ENCODE results near the gene RAB3GAP1.
A peak's percentile ranks its signal among the peaks of the same experiment; 100 is the strongest.
"Not testable (repeated sequence)": the region's sequence is repeated elsewhere in the genome, so short reads cannot be mapped to it uniquely, and the experiment has no call there.

Gene RAB3GAP1

DNA sequence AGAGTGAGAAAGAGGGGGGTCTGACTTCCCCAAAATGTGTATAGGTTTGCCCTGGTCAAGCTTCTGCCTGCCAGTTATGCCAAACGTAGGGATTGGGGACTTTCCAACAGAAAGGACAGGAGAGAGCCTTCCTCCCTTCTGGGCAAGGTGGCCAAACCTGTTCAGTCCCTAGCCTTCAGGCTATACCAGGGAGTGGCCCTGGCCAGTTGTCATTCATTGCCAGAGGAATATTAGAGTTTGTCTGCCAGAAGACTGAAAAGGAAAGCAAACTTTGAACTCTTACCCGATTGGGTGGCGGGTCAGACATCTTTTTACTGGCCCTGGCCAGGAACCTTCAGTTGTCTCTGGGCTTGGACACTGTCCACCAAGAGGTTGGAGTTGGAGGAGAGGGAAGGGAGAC, 22.1 kb downstream of the RAB3GAP1 start:
- FAIRE-seq (no peak), DNase-seq (ENCODE audit: insufficient read length, low spot score) (no peak)
- TF ChIP-seq, protein P1, sequence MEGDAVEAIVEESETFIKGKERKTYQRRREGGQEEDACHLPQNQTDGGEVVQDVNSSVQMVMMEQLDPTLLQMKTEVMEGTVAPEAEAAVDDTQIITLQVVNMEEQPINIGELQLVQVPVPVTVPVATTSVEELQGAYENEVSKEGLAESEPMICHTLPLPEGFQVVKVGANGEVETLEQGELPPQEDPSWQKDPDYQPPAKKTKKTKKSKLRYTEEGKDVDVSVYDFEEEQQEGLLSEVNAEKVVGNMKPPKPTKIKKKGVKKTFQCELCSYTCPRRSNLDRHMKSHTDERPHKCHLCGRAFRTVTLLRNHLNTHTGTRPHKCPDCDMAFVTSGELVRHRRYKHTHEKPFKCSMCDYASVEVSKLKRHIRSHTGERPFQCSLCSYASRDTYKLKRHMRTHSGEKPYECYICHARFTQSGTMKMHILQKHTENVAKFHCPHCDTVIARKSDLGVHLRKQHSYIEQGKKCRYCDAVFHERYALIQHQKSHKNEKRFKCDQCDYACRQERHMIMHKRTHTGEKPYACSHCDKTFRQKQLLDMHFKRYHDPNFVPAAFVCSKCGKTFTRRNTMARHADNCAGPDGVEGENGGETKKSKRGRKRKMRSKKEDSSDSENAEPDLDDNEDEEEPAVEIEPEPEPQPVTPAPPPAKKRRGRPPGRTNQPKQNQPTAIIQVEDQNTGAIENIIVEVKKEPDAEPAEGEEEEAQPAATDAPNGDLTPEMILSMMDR (IDR thresholded peaks at IDR 0.05; ENCODE audit: insufficient read depth, missing control alignments) = no peak

DNA sequence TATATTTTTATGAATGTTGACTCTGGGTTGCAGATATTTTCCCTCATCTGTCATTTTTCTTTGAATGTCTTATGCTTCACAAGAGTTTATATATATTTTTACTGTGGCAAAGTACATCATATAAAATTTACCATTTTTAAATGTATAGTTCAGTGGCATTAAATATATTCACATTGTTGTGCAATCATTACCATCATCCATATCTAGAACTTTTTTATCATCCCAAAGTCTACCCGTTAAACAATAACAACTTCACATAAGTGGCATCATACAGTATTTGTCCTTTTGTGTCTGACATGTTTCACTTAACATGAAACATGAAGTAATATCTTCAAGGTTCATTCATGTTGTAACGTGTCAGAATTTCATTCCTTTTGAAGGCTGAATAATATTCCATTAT, 24.5 kb downstream of the RAB3GAP1 start:
- no peak for DNase-seq (ENCODE audit: insufficient read length, low spot score)
- TF ChIP-seq, protein P1 (IDR thresholded peaks at IDR 0.05; ENCODE audit: insufficient read depth, missing control alignments) = no peak
- no peak for FAIRE-seq

DNA sequence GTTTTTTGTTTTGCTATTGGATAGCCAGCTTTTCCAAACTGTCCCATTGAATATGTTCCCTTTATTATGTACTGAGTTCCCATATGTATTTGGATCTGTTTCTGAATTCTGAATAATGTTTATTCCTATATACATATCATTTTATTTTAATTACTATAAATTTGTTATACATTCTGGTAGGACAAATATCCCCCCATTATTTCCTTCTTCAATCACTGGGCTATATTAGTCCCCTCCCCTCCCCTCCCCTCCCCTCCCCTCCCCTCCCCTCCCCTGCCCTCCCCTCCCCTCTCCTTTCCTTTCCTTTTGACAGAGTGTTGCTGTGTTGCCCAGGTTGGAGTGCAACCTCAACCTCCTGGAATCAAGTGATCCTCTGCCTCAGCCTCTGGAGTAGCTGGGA, 26.3 kb downstream of the RAB3GAP1 start:
- TF ChIP-seq, protein P1 (IDR thresholded peaks at IDR 0.05; ENCODE audit: insufficient read depth, missing control alignments) = no peak
- no peak for DNase-seq (ENCODE audit: insufficient read length, low spot score)
- FAIRE-seq = no peak

DNA sequence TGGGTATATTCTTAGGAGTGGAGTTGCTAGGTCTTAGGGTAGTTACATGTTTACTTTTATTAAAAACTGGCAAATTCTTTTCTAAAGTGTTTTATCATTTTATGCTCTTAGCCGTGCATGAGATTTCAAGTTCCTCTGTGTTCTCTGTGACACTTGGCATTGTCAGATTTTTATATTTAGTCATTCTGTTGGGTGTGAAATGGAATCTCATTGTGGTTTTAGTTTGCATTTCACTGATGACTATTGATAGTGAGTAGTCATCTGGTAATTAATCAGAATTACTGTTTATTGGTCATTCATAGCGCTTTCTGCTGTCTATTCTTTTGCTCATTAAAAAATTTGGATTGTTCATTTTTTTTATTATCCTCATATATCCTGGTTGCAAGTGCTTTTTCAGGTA, 34.1 kb downstream of the RAB3GAP1 start:
- DNase-seq (ENCODE audit: insufficient read length, low spot score) (no peak), FAIRE-seq (peak; percentile 21)
- TF ChIP-seq, protein P1 (IDR thresholded peaks at IDR 0.05; ENCODE audit: insufficient read depth, missing control alignments) = no peak

DNA sequence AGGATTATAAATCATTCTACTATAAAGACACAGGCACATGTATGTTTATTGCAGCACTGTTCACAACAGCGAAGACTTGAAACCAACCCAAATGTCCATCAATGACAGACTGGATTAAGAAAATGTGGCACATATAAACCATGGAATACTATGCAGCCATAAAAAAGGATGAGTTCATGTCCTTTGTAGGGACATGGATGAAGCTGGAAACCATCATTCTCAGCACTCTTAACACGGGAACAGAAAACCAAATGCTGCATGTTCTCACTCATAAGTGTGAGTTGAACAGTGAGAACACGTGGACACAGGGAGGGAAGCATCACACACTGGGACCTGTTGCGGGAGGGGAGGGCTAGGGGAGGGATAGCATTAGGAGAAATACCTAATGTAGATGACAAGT, 37.5 kb downstream of the RAB3GAP1 start:
- not testable (repeated sequence) for DNase-seq (ENCODE audit: insufficient read length, low spot score); FAIRE-seq

DNA sequence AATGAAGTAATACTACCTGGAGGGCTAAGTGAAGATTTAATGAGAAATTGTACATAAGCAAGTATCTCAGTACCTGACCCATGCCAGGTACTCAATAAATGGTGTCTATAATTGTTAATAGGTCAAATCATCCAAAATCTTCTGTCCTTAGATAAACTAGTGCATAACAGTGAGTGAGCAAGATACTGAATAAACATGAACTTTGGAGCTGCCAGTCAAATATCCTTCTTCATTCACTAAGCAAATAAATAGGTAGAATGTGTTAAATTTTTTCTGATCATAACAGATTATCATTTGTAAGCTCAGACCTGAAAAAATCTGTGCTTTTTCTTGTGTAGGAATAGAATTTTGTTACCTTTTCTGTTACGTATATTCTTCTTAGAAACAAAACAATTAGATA, 39.6 kb downstream of the RAB3GAP1 start:
- no peak for FAIRE-seq
- TF ChIP-seq, protein P1 (IDR thresholded peaks at IDR 0.05; ENCODE audit: insufficient read depth, missing control alignments) = no peak
- DNase-seq (ENCODE audit: insufficient read length, low spot score) = no peak

DNA sequence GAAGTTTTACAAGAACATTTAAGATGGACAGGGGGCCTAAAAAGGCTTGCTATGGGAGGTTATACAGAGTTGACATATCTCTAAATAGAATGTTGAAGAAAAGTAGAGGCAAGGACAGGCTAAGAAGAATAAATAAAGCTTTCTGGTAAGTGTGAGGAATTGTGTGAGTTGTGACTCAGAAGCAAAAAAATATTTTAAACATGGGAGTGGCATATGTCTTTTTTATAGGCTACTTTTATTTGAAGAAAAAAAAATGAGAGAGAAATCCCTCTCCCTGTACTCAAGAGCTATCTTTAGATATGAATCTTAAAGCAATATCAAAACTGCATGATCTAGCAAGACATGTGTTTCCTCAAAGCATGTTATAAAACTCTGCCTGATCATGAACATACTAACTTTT, 41.1 kb downstream of the RAB3GAP1 start:
- FAIRE-seq (no peak), DNase-seq (ENCODE audit: insufficient read length, low spot score) (no peak)
- TF ChIP-seq, protein P1 (IDR thresholded peaks at IDR 0.05; ENCODE audit: insufficient read depth, missing control alignments) = no peak

DNA sequence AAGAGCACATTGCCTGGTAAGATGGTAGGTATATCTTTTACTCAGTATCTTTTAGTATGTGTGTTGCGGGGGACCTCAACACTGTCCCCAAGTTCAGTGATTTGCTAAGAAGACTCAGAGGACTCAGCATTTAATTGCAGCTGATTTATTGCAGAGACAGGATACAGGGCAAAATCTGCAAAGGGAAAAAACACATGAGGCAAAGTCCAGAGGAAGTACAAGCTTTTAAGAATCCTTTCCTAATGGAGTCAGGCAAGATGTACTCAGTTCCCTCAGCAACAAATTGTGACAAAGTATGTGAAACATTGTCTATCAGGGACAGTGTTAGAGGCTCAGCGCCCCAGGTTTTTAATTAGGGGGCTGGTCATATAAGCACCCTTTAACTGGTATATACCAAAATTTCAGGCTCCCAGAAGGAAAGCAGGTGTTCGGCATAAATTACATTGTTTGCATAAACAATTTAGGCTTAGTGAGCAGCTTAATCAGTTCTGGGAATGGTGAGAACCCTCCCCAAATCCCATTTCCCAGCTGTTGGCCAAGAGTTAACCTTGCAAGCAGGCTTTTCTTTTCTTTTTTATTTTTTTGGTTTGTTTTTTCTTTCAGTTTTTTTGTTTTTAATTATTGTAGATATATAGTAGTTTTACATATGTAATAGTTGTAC, 41.7 kb downstream of the RAB3GAP1 start:
- no peak for DNase-seq (ENCODE audit: insufficient read length, low spot score)
- TF ChIP-seq, protein P1 (IDR thresholded peaks at IDR 0.05; ENCODE audit: insufficient read depth, missing control alignments) = no peak
- FAIRE-seq = peak; percentile 53

Data from D721Med (cell line).